Measurements from ENCODE around the gene DDN. TPM values are rescaled to one million over a fixed set of nuclear protein-coding genes. Genes with fewer than 3 reads are reported as not detected.

The DDN gene
- total and polyA plus RNA-seq, 12 donors = 0.19 to 1.4 (median 0.43) TPM

DNA sequence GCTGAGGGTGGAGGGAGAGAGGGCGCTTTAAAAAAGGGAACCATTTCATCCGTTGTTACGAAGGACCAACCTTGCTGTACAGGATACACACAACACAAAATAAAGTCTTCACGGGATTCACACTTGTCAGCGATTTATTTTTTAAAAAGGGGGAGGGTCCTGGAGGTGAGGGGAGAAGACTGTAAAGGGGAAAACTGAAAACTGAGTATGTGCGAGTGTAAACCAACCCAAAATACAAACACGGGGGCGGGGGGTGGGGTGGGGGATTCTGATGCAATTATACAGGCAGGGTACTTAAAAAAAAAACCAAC, 19.9 kb upstream of the DDN start:
- Histone ChIP-seq H3K27ac (peak overlapping the region; percentile 78 to 99 (median 96)), H3K4me1 (peaks cover 0 to 51% (median 32%) of the 10 kb centered on the region in 9 donors), H3K27me3 (no peaks in the 10 kb centered on the region), H3K36me3 (peaks cover 0 to 46% (median 22%) of the 10 kb centered on the region in 9 donors), H3K4me3 (peak overlapping the region; percentile 16 to 92 (median 81)), H3K9me3 (no peaks in the 10 kb centered on the region)
- peak; percentile 4 to 16 (median 13) for ATAC-seq
- TF ChIP-seq, protein P1, sequence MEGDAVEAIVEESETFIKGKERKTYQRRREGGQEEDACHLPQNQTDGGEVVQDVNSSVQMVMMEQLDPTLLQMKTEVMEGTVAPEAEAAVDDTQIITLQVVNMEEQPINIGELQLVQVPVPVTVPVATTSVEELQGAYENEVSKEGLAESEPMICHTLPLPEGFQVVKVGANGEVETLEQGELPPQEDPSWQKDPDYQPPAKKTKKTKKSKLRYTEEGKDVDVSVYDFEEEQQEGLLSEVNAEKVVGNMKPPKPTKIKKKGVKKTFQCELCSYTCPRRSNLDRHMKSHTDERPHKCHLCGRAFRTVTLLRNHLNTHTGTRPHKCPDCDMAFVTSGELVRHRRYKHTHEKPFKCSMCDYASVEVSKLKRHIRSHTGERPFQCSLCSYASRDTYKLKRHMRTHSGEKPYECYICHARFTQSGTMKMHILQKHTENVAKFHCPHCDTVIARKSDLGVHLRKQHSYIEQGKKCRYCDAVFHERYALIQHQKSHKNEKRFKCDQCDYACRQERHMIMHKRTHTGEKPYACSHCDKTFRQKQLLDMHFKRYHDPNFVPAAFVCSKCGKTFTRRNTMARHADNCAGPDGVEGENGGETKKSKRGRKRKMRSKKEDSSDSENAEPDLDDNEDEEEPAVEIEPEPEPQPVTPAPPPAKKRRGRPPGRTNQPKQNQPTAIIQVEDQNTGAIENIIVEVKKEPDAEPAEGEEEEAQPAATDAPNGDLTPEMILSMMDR (IDR thresholded peaks at IDR 0.05) = no peak
- DNase-seq = no peak
- intact Hi-C loops (cut with DNase I) = loop anchor here in 1 of 10 donors (2.0 kb wide), 1 partner anchor 38 kb away; no protein-coding TSS in a partner anchor
- 7 to 8% methylated on average over 8 of the region's 8 CpGs for WGBS, 2 donors

DNA sequence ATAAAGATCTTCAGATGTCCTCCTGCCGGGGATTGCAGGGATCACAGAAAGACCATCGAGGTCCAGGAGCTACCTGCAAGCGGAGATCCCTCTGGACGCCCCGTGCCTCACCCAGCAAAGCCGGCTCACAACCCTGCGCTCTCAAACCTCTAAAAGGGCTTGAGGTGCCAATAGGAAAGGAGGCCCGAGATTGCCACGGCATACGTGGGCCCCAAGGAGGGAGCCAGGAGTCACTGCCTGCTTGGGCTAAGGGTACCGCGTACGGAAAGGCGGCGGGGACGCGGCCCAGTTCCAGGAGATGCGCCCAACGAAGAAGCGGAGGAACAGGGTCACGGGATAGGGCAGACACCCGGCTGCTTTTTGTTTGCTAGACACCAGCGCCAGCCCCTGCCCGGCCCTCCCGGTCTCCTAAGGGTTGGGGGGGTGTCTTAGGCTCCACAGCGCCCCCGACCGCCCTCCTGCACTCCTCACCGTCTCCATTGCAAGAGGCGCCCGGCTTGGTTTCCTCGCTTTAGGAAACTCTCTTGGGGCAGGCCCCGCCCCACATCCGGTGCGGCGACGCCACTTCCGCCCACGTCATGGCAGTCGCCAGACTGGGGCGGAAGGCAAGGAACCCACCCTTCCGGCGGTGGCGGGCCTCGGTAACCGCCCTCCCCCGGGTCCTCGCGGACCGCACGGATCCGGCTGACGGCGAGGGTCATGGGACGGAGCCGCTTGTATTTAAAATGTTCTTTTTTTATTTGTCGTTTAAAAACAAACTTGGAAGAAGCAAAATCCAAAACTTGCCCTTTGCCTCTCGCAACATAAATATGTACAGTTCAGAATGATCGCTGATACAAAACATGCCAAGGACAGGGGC, 19.3 kb upstream of the DDN start, which contains the start of gene PRKAG1:
Gene PRKAG1 (minus strand): TSS at position 516 of the 859 bp plus-strand sequence. CDS start 36 bp downstream, at position 480.
- DNase-seq = peak; percentile 96
- TF ChIP-seq, protein P1 (IDR thresholded peaks at IDR 0.05) = peak in 8 of 9 donors; percentile 22 to 69 (median 55)
- peaks cover 0 to 54% (median 37%) of the 10 kb centered on the region in 9 donors for H3K4me1 ChIP-seq
- peak within 1 kb of the TSS; percentile 56 to 92 (median 81) for H3K4me3 ChIP-seq
- H3K36me3 ChIP-seq = peaks cover 0 to 41% (median 20%) of the 10 kb centered on the region in 9 donors
- H3K27me3 ChIP-seq = no peaks in the 10 kb centered on the region
- WGBS, 2 donors = 0 to 1% methylated on average over 59 of the region's 59 CpGs
- ATAC-seq = peak; percentile 93 to 97 (median 96)
- intact Hi-C loops (cut with DNase I) = loop anchor here in 2 of 10 donors (1.0 to 2.0 kb wide), 2 partner anchors 22 to 38 kb away; no protein-coding TSS in a partner anchor
- H3K27ac ChIP-seq = peak within 1 kb of the TSS; percentile 78 to 99 (median 96)
- no peaks in the 10 kb centered on the region for H3K9me3 ChIP-seq

DNA sequence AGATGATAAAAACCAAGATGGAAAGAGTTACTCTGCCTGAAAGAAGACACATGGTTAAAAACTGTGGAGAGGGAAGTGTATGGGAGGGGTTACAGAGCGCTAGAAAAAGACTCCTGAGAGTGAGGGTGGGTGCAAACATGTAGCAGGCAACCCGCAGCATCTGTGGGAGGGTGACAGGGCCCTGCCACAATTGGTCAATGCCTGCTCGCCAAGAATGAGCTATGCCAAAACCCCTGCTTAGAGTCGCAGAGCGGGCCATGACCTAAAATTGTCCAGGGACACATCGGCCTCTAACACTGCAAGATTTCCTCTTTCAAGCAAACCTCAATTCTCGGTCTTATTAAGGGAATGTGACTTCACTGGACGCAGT, 18.7 kb upstream of the DDN start:
- WGBS, 2 donors = 1% methylated on average over 8 of the region's 8 CpGs
- H3K9me3 ChIP-seq = no peaks in the 10 kb centered on the region
- intact Hi-C loops (cut with DNase I) = loop anchor here in 2 of 10 donors (1.0 to 2.0 kb wide), 2 partner anchors 22 to 39 kb away; no protein-coding TSS in a partner anchor
- DNase-seq (peak in 1 of 2 donors; percentile 68), ATAC-seq (peak; percentile 35 to 74 (median 56))
- TF ChIP-seq, protein P1 (IDR thresholded peaks at IDR 0.05) = no peak
- no peaks in the 10 kb centered on the region for H3K27me3 ChIP-seq
- H3K27ac ChIP-seq = peak overlapping the region; percentile 78 to 99 (median 96)
- H3K36me3 ChIP-seq = peaks cover 0 to 39% (median 18%) of the 10 kb centered on the region in 9 donors
- peaks cover 0 to 57% (median 37%) of the 10 kb centered on the region in 9 donors for H3K4me1 ChIP-seq
- H3K4me3 ChIP-seq = peak overlapping the region; percentile 56 to 92 (median 81)

DNA sequence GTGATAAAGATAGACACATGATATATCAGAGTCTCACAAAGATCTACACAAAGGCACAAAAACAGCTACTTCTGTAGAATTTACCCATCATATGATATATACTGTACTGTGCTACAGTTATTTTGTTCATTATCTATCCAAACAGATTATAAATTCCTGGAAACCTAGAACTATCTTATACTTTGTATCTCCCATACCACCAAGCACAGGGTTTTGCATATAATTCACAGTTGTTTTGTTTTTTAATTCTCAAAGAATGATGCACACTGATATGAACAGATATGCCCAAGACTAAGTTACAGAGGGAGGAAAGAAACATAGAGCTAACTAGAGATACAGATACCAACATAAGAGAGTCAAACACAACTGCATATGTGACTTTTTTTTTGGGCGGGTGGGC, 16.0 kb upstream of the DDN start:
- Histone ChIP-seq H3K4me1 (peaks cover 0 to 57% (median 37%) of the 10 kb centered on the region in 9 donors), H3K9me3 (no peaks in the 10 kb centered on the region), H3K27ac (no peak overlapping the region), H3K27me3 (no peaks in the 10 kb centered on the region), H3K36me3 (peaks cover 0 to 39% (median 21%) of the 10 kb centered on the region in 9 donors), H3K4me3 (no peak overlapping the region)
- intact Hi-C loops (cut with DNase I) = no loop called here
- no peak for ATAC-seq
- no peak for DNase-seq
- TF ChIP-seq, protein P1 (IDR thresholded peaks at IDR 0.05) = no peak
- WGBS, 2 donors = 87 to 96% methylated on average over 1 of the region's 1 CpG
